HG03378 (cell line): ENCODE measurements around the gene TUBA3E.
"Not testable (repeated sequence)": the region's sequence is repeated elsewhere in the genome, so short reads cannot be mapped to it uniquely, and the experiment has no call there.

Experiments used
- ATAC-seq: cut with Tn5 transposase; IDR thresholded peaks from one replicate; pipeline ENCODE4 v1.9.1; 2021; ENCODE audit warnings: mild to moderate bottlenecking, moderate library complexity; ENCODE audit not compliant: unreplicated experiment

Gene TUBA3E

DNA sequence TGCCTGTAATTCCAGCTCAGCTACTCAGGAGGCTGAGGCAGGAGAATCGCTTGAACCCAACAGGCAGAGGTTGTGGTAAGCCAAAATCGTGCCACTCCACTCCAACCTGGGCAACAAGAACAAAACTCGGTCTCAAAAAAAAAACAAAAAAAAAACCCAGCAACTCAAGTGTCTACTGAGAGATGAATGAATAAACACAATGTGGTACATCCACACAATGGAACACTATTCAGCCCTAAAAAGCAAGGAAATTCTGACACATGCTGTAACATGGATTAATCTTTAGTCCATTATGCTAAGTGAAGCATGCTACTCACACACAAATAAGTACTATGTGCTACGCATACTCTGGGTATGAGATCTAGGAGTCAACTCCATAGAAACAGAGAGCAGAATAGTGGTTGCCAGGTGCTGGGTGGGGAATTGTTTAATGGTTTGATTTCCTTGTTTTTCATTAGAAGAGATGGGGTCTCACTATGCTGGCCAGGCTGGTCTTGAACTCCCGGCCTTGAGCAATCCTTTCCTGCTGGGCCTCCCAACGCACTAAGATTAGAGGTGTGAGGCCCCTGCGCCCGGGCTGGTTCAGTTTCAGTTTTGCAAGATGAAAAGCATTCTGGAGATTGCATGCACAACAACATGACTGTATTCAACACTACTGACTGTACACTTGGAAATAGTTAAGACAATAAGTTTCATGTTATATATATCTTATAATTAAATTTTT is 32.8 kb downstream of the TUBA3E start:
- no peak for ATAC-seq

GRCh38 chr2:130162968-130163367 is 35.3 kb downstream of the TUBA3E start:
- ATAC-seq: no peak

- not testable (repeated sequence) for ATAC-seq
These were observed 35.8 kb downstream of the TUBA3E start for GRCh38 chr2:130162486-130162885.

GRCh38 chr2:130160838-130161705 is 37.2 kb downstream of the TUBA3E start:
- not testable (repeated sequence) for ATAC-seq

- no peak for ATAC-seq
These were observed 38.1 kb downstream of the TUBA3E start for GRCh38 chr2:130160131-130160530.

DNA sequence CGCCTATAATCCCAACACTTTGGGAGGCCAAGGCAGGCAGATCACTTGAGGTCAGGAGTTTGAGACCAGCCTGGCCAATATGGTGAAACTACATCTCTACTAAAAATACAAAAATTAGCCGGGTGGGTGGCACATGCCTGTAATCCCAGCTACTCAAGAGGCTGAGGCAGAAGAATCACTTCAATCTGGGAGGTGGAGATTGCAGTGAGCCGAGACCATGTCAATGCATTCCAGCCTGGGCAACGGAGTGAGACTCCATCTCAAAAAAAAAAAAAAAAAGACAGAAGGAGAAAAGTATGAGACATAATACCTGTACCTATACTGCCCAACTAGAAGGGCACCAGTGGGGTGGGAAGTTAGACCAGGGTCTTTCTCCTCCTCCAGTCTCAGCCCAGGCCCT is 38.9 kb downstream of the TUBA3E start:
- ATAC-seq: not testable (repeated sequence)

DNA sequence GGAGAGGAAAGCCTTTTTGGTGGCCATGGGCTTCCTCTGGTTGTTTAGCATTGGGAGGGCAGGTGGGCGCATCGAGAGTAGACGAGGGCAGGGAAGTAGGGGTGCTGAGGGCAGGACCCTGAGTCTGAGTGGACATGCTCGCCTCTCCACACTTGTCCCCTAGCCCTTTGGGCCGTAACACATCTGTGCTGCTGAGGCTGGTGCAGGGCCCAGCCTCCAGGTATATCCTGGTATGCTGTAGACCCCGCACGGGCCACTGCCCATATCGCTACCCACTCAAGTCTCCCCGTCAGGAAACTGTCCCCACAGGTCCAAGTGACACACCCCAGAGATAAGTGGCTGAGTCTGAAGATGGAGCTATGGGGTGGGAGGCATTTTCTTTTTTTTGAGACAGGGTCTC is 39.6 kb downstream of the TUBA3E start:
- no peak for ATAC-seq

DNA sequence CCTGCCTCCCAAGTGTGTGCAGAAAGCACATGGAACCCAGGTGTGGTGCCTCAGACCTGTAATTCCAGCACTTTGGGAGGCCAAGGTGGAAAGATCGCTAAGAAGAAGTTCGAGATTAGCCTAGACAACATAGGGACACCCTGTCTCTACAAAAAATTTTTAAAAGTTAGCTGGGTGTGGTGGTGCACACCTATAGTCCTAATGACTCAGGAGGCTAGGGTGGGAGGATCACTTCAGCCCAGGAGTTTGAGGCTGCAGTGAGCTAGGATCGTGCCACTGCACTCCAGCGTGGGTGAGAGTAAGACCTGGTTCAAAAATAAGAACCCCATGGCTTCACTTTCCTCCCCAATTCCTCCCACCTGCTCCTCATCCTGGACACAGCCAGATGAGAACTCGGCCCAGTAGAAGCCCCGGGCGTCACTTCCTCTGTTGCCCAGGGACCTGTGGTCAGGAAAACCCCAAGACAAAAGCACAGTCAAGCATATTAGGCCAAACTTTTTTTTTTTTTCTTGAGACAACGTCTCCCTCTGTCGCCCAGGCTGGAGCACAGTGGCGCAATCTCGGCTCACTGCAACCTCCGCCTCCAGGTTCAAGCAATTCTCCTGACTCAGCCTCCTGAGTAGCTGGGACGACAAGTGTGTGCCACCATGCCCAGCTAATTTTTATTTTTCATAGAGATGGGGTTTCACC is 40.3 kb downstream of the TUBA3E start:
- ATAC-seq: peak; percentile 82

GRCh38 chr2:130157354-130157753 is 40.9 kb downstream of the TUBA3E start:
- ATAC-seq: peak; percentile 50

- no peak for ATAC-seq
These were observed 41.6 kb downstream of the TUBA3E start for GRCh38 chr2:130156624-130157004.

DNA sequence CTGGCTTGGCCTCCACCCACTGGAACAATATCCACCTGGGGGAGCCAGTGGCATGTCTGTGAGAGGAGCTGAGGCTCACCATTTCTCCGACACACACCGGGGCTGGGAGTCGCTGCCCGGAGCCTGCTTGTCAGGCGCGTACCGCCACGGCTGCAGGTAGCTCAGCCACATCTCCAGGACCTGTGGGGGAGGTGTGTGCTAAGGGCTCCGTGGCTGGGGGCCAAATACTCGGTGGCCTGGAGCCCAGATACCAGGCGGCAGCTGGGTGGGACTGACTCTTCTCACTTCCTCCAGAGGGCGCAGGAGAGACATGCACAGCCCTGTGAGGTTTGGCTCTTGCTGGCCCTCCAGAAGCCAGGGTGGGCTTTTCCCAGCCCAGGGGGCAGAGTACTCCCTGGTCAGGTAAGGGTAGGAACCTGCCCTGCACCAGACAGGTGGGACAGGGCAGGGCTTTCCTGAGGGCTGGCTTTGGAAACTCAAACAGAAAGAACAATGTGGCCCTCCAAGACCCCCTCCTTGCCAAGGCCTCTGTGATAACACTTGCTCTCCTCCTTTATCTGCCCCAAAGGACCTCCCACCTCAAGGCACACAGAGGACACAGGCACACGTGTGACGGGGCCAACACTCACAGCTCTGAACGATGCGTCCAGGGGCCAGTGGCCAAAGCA is 42.1 kb downstream of the TUBA3E start:
- not testable (repeated sequence) for ATAC-seq

DNA sequence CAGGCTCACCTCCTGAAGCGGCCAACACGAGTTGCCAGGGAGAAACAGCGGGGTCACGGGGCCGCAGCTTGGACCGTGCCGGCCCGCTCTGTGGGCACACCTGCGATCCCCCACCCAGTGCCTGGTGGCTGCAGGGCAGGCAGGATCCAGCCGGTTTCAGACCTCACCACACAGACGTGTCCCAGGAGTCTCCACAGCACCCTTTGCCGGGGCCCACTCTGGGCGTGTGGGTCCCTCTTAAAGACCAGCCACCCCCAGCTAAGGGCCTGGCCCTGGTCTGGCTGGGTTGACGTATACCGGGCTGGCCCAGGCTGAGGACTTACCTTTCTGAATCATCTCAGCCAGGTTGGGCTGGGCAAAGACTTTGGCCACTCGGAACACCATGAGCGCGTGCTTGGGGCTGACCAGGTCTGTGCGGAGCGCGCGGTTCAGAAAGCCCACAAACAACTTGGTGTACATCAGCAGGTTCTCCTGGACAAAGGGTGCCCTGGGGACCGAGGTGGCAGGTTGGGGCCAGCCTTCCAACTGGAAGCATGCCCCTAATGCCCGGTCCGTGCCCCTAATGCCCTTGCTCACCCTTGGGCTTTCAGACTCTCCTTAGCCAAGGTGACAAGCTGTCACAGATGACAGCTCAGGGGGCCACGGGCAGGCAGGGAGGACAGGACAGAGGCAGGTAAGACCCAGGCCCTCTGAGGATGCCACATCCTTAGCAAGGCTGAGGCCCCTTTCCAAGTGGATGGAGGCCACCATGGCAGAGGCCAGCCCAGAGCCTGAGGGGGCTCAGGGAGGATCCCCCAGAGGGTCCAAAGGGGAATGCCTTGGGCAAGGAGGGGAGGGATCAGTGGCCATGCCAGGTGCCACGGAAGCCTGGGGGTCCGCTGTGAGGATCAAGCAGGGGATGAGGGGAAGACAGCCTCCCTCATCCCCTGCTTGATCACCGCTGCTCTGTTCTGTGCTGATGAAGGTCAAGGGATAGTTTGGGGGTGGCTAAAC is 43.2 kb downstream of the TUBA3E start:
- no peak for ATAC-seq

GRCh38 chr2:130154423-130154770 is 43.8 kb downstream of the TUBA3E start:
- not testable (repeated sequence) for ATAC-seq

- ATAC-seq: not testable (repeated sequence)
These were observed 44.4 kb downstream of the TUBA3E start for GRCh38 chr2:130153721-130154422.

DNA sequence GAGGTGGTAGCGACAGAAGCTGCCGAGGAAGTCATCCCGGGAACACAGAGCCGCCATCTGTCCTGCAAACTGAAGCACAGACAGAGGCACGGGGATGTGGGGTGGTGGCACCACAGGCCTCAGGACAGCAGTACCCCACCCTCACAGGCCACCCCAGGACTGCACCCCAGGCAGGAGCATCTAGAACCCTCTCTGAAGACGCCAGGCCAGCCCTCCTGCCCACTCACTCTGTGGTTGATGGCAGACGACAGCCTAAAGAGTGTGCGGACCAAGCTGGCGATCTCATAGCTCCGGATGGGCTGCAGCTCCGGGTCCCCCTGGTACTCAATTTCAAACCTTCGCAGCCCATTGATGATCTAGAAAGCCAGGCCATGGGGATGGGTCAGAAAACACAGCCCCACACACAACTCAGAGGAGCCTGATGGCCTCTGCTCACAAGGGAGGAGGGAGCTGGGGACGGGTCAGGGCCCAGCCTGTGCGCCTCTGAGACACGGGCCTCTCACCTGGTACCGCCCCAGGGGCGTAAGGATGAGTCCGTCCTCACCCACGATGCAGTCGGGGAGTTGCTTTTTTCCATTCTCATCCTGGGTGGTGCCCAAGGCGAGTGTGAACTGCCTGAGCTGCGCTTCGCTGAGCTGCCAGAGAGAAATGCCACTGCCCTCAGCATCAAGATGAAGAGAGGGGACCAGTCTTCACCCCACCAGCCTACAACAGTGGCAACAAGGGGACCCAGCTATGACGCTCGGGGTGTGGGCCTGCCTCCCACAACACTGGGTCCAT is 45.2 kb downstream of the TUBA3E start:
- ATAC-seq: no peak

DNA sequence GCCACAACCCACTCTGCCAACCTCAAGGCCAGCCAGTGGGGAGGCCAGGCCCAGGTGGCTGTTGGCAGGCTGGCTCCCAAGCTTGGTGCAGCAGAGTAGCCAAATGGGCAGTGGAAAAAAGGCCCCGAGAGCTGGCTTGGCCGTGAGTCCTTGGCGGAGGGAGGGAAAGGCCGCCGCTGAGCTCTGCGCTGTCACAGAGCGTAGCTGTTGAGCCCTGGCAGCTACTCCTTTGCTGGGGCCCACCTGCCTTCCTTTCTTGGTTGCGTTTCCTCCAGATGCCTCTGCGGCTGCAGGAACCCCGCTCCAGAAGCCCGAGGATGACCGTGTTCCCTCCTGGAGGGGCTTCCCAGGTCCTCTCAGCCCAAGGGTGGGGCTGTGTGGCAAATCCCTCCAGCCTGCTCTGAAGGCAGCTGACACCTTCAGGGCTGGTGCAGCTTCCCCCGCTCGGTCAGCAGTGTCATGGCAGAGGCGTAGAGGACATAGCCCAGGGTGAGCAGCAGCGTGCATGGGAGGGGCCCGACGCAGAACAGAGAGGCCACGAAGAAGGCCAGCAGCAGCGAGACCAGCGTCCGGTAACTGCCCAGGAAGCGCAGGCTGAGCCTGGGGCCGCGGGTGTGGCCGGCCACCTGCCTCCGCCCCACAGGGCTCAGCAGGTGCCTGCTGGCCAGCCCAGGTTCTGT is 46.0 kb downstream of the TUBA3E start:
- not testable (repeated sequence) for ATAC-seq

DNA sequence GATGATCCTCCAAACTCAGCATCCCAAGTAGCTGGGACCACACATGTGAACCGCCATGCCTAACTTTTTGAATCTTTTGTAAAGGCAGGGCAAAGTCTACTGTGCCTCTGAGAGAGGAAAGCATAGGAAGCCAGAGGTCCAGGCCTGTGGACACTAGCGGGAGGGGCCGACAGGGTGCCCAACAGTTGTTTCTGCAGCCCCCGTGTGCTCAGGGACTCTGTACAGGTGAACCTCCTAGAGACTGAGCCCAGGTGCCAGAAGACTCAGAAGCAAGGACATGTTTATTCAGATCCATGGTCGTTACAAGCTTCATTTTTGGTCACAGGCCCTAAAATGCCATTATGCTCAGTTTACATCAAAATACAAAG is 47.1 kb downstream of the TUBA3E start:
- not testable (repeated sequence) for ATAC-seq
